OCI-LY3 (cell line): ENCODE results near the gene DIPK1B.
A peak's percentile ranks its signal among the peaks of the same experiment; 100 is the strongest.

Experiments used
- H2AFZ ChIP-seq: fragments of 200-600, 300-600 bp; shearing (Covaris generic); 2 replicates; pipeline ENCODE4 v1.6.0; 2014; ENCODE audit warnings: antibody characterized with exemption, low read depth, low read length
- H3K27ac ChIP-seq: fragments of 200-600, 300-600 bp; sonication (generic); 2 replicates; pipeline ENCODE4 v1.5.1; 2014; ENCODE audit warnings: mild to moderate bottlenecking, low read length, moderate library complexity, mixed read lengths
- H3K27me3 ChIP-seq: fragments of 200-600, 300-600 bp; sonication (generic); 2 replicates; pipeline ENCODE4 v1.6.1; 2014; ENCODE audit warnings: low read depth, low read length, mixed read lengths
- H3K36me3 ChIP-seq: fragments of 200-600, 300-600 bp; sonication (generic); replicated peaks from 2 replicates; pipeline ENCODE3; 2014; ENCODE audit warnings: low read depth, low read length, mixed read lengths
- H3K4me1 ChIP-seq: fragments of 300-600, 200-600 bp; sonication (generic); 2 replicates; pipeline ENCODE4 v1.6.1; 2014; ENCODE audit warnings: low read length, mixed read lengths
- H3K4me2 ChIP-seq: fragments of 200-600, 300-600 bp; sonication (generic); 2 replicates; pipeline ENCODE4 v1.6.1; 2014; ENCODE audit warnings: low read length, mixed read lengths
- H3K4me3 ChIP-seq: fragments of 300-600, 200-600 bp; sonication (generic); 2 replicates; pipeline ENCODE4 v1.5.1; 2014; ENCODE audit warnings: antibody characterized with exemption, mild to moderate bottlenecking, low read length, moderate library complexity
- H3K79me2 ChIP-seq: fragments of 300-600, 200-600 bp; shearing (Covaris generic); 2 replicates; pipeline ENCODE4 v1.6.1; 2014; ENCODE audit warnings: mild to moderate bottlenecking, low read length, mixed read lengths
- H3K9ac ChIP-seq: fragments of 300-600, 200-600 bp; shearing (Covaris generic); 2 replicates; pipeline ENCODE4 v1.6.0; 2014; ENCODE audit warnings: mild to moderate bottlenecking, low read length, moderate library complexity
- H3K9me3 ChIP-seq: fragments of 200-600, 300-600 bp; shearing (Covaris generic); 2 replicates; pipeline ENCODE4 v1.6.1; 2014; ENCODE audit warnings: low read length, mixed read lengths; ENCODE audit not compliant: insufficient read depth
- H4K20me1 ChIP-seq: fragments of 200-600, 300-600 bp; sonication (generic); 2 replicates; pipeline ENCODE4 v1.6.1; 2016; ENCODE audit warnings: low read length, mixed read lengths; ENCODE audit not compliant: insufficient read depth
- EZH2phosphoT487 ChIP-seq: fragments of 200-600 bp; shearing (Covaris generic); IDR thresholded peaks from 2 replicates; pipeline ENCODE4 v1.6.1; 2018; ENCODE audit warnings: antibody characterized with exemption, mixed run types, low read depth
- TF ChIP-seq, protein P1 (sequence below): fragments of 200-600, 300-600 bp; sonication (generic); IDR thresholded peaks from 2 replicates; pipeline ENCODE4 v1.5.1; 2014; ENCODE audit warnings: antibody characterized with exemption, low read length, low read depth

Gene DIPK1B

DNA sequence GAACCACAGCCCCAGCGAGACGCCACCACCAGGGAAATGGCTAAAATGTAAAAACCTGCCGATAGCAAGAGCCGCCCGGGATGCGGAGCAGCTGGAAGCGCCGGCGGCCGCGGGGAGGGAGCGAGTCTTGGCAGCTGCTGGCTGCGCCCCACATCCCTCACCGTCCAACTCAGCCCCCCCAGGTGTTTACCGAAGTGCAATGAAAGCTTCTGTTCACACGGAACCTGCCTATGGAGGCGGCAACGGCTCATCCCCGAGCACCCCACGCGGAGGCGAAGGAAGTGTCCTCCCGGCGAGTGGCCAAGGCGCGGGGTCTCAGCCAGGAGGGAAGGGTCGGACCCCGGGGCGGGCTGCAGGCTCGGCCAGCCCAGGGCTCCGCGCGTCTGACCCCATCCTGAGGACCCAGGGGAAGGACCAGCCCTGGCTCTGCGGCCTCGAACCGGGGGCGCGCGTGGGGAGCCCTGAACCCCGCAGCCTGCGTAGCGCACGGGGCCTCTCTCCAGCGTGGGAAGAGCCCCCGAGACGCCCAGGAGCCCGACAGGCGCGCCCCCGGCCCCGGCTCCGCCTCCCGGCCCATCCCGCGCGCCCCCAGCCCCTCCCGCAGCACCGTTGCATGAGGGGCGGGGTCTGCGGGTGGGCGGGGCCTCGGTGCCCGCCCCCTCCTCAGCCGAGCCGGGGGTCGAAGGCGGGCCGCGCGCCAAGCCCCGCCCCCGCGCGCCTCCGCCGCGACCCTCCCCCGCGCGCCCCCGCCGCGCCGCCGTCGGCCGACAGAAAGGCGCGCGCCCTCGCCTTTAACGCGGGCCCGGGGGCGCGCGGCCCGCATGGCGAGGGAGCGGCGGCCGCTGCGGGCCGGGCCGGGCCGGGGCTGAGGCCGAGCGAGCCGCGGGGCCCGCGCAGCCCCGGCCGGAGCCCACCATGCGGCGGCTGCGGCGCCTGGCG, at the start of gene DIPK1B:
Gene DIPK1B, plus strand, starts transcription at position 822 of the 939 bp plus-strand sequence. Its CDS starts 94 bp downstream, at position 916.
- Histone ChIP-seq H3K4me3 (peak within 1 kb of the TSS; percentile 81), H3K79me2 (no peaks in the 10 kb centered on the region), H4K20me1 (no peaks in the 10 kb centered on the region), H2AFZ (no peak within 1 kb of the TSS), H3K4me2 (peak within 1 kb of the TSS; percentile 72), H3K36me3 (no peaks in the 10 kb centered on the region), H3K27ac (no peak within 1 kb of the TSS), H3K9me3 (no peaks in the 10 kb centered on the region), H3K4me1 (no peaks in the 10 kb centered on the region), H3K9ac (peak within 1 kb of the TSS; percentile 63), H3K27me3 (peaks cover 4% of the 10 kb centered on the region; the same call in 1 of the 2 replicates)
- TF ChIP-seq EZH2phosphoT487: no peak
- TF ChIP-seq, protein P1, sequence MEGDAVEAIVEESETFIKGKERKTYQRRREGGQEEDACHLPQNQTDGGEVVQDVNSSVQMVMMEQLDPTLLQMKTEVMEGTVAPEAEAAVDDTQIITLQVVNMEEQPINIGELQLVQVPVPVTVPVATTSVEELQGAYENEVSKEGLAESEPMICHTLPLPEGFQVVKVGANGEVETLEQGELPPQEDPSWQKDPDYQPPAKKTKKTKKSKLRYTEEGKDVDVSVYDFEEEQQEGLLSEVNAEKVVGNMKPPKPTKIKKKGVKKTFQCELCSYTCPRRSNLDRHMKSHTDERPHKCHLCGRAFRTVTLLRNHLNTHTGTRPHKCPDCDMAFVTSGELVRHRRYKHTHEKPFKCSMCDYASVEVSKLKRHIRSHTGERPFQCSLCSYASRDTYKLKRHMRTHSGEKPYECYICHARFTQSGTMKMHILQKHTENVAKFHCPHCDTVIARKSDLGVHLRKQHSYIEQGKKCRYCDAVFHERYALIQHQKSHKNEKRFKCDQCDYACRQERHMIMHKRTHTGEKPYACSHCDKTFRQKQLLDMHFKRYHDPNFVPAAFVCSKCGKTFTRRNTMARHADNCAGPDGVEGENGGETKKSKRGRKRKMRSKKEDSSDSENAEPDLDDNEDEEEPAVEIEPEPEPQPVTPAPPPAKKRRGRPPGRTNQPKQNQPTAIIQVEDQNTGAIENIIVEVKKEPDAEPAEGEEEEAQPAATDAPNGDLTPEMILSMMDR: no peak

- Histone ChIP-seq H3K4me3 (no peak within 1 kb of the TSS), H3K27me3 (peaks cover 56% of the 10 kb centered on the region), H3K27ac (no peak within 1 kb of the TSS), H2AFZ (no peak within 1 kb of the TSS), H3K9me3 (no peaks in the 10 kb centered on the region), H3K36me3 (no peaks in the 10 kb centered on the region), H3K79me2 (no peaks in the 10 kb centered on the region), H3K4me2 (no peak within 1 kb of the TSS), H4K20me1 (no peaks in the 10 kb centered on the region), H3K9ac (no peak within 1 kb of the TSS), H3K4me1 (no peaks in the 10 kb centered on the region)
- TF ChIP-seq, protein P1: no peak
- no peak for TF ChIP-seq EZH2phosphoT487
Observed at GRCh38 chr9:136662656-136663581, 49.5 kb upstream of the DIPK1B start, which contains the start of gene EGFL7. EGFL7 (plus strand) TSS chr9:136662916; CDS start chr9:136668283, 5,367 bp downstream.

GRCh38 chr9:136664000-136664915, 48.1 kb upstream of the DIPK1B start:
- Histone ChIP-seq H3K9ac (no peak overlapping the region), H3K4me3 (no peak overlapping the region), H3K27ac (no peak overlapping the region), H3K27me3 (peaks cover 46% of the 10 kb centered on the region), H3K9me3 (no peaks in the 10 kb centered on the region), H3K4me2 (no peak overlapping the region), H3K4me1 (no peaks in the 10 kb centered on the region), H2AFZ (no peak overlapping the region), H3K79me2 (no peaks in the 10 kb centered on the region), H3K36me3 (no peaks in the 10 kb centered on the region), H4K20me1 (no peaks in the 10 kb centered on the region)
- TF ChIP-seq, protein P1: no peak
- no peak for TF ChIP-seq EZH2phosphoT487
